ENCODE measurements around the gene ZBTB9.

ZBTB9 gene

DNA sequence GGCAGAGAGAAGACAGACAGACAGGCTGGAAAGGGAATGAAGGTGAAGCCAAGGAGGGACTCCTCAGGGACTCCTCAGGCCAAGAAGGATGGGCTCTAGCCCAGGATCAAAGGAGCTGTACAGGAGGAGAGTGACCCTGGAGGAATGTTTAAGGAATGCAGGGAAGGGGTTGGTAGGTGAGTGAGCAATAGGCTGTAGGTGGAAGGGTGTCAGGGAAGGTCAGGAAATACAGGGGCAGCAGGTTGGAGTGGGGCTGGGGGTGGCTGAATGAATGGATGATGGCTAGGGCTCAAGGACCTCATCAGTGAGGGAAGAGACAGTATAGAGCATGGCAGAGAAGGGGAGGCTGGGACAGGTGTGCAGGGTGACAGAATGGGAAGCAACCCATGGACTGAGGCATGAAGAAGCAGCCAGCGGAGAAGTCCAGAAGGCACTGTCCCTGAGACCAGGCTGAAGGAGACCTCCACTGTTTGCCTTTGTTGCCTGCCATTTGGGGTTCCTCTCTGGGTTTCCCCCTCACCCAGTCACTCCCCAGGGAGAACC is 21.3 kb upstream of the ZBTB9 start:
- DNase-seq: no peak

DNA sequence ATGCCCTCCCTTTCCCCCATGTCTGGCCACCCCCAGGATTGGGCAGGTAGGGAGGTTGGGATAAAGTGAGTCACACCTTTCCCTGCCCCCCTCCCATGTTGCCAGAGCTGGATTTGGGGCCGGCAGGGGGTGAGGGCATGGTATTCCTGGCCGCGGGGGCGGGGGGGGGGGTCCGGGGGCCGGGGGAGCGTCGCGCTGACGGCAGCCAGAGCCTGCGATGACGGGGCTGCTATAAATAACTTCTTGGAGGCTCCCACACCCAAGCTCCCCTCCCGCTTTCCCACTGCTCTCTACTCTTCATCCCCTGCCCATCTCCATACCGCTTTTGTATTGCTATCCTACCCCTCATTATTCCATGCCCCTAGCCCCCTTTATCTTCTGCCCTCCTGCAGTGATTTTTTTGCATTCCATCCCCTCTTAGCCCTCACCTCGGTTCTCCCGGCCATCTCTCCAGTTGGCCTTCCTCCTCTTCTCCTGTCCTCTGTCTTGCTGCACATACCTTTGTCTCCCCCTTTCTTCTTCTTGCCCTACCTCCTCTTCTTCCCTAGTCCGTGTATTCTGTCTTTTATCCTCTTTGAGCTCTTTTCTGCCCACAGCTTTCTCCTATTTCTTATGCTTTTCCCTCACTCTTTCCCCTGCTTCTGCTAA is 20.7 kb upstream of the ZBTB9 start:
- DNase-seq: no peak

DNA sequence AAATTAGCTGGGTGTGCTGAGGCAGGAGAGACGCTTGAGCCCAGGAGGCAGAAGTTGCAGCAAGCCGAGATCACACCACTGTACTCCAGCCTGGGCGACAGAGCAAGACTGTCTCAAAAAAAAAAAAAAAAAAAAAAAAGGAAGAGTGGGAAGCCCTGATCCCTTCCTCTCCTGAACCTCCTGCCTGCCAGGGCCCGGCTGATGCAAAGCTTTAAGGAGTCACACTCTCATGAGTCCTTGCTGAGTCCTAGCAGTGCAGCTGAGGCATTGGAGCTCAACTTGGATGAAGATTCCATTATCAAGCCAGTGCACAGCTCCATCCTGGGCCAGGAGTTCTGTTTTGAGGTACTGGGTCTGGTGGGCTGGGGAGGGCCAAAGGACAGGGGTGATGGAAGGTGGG is 19.4 kb upstream of the ZBTB9 start:
- no peak for DNase-seq

DNA sequence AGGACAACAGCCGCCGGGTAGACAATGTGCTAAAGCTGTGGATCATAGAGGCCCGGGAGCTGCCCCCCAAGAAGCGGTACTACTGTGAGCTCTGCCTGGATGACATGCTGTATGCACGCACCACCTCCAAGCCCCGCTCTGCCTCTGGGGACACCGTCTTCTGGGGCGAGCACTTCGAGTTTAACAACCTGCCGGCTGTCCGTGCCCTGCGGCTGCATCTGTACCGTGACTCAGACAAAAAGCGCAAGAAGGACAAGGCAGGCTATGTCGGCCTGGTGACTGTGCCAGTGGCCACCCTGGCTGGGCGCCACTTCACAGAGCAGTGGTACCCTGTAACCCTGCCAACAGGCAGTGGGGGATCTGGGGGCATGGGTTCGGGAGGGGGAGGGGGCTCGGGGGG is 16.7 kb upstream of the ZBTB9 start:
- DNase-seq: no peak

GRCh38 chr6:33438978-33439594 is 15.3 kb upstream of the ZBTB9 start:
- no peak for DNase-seq

GRCh38 chr6:33439956-33440648 is 14.3 kb upstream of the ZBTB9 start:
- DNase-seq: no peak

DNA sequence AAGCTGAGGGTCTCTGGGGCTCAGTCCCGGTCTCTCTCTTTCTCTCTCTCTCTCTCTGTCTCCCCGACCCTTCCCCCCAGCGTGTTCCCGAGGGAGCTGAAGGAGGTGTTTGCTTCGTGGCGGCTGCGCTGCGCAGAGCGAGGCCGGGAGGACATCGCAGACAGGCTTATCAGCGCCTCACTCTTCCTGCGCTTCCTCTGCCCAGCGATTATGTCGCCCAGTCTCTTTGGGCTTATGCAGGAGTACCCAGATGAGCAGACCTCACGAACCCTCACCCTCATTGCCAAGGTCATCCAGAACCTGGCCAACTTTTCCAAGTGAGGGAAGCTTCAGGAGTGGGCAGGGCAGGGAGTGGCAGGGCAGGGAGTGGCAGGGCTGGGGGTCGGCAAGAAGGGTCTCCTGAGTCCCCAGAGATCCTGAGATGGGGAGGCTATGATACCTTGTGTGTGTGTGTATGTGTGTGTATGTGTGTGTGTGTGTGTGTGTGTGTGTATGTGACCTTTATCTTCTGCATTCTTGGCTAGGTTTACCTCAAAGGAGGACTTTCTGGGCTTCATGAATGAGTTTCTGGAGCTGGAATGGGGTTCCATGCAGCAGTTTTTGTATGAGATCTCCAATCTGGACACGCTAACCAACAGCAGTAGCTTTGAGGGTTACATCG is 13.6 kb upstream of the ZBTB9 start:
- no peak for DNase-seq

DNA sequence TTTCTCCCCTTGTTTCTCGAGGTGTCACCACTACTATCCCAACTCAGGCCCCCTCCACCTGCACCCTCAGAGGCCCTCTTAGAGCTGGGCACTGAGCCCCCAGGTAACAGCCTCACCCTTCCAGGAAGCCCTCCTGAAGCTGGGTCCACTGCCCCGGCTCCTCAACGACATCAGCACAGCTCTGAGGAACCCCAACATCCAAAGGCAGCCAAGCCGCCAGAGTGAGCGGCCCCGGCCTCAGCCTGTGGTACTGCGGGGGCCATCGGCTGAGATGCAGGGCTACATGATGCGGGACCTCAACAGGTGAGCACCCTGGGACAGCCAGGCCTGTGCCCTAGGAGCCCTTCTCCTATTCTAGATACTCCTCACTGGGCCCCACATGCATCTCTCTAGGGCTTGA is 12.9 kb upstream of the ZBTB9 start:
- DNase-seq: no peak

DNA sequence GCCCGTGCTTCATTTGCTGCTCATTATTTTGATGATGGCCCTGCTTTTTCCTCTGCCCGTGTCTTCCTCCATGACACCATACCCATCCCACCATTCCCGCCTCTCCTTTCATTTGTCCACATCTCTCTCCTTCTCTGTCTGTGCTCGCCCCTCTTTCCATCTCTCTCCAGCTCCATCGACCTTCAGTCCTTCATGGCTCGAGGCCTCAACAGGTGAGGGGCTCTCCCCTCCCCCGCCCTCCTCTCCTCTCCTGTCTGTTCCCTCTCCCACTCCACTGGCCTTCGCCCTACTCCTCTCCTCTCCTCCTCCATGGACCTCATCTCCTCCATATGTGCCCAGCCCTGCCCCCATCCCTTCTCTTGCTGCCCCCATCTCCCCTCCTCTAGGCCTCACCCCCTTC is 12.1 kb upstream of the ZBTB9 start:
- DNase-seq: no peak

DNA sequence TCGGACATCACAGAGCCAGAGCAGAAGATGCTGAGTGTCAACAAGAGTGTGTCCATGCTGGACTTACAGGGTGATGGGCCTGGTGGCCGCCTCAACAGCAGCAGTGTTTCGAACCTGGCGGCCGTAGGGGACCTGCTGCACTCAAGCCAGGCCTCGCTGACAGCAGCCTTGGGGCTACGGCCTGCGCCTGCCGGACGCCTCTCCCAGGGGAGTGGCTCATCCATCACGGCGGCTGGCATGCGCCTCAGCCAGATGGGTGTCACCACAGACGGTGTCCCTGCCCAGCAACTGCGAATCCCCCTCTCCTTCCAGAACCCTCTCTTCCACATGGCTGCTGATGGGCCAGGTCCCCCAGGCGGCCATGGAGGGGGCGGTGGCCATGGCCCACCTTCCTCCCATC is 11.4 kb upstream of the ZBTB9 start:
- DNase-seq: no peak

GRCh38 chr6:33443619-33444504 is 10.5 kb upstream of the ZBTB9 start:
- DNase-seq: no peak

DNA sequence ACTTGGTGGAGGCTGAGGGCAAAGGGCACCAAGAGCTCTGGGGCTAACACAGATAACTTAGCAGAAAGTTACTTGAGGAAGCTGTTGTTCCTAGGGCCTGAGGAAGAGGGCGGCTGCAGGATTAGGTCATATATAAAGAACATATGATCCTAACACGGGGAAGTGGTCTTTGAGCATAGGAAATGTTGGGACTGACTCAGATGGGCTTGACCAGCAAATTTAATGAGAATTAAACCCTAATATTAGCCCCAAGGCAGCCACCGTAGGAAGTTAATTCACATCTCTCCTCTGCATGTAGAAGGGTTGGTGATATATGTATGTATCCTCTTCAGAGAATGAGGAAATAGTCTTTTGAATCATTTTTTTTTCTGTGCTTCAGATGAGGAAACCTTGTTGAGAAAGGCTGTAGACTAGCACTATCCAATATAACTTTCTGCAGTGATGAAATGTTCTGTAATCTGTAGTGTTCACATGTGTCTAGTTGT is 9.2 kb upstream of the ZBTB9 start:
- no peak for DNase-seq

DNA sequence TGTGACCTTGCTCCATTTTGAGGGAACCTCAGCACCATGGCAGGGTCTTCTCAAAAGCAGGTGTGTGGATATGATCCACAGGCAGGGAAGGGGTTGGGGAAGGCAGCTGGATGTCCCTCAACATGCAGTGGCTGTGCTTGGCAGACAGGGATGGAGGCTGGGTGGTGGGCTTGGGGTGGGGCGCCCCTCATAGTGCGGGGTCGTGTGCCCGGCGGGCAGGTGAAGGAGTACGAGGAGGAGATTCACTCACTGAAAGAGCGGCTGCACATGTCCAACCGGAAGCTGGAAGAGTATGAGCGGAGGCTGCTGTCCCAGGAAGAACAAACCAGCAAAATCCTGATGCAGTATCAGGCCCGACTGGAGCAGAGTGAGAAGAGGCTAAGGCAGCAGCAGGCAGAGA is 8.0 kb upstream of the ZBTB9 start:
- no peak for DNase-seq

GRCh38 chr6:33450434-33450833 is 3.9 kb upstream of the ZBTB9 start:
- DNase-seq: no peak

DNA sequence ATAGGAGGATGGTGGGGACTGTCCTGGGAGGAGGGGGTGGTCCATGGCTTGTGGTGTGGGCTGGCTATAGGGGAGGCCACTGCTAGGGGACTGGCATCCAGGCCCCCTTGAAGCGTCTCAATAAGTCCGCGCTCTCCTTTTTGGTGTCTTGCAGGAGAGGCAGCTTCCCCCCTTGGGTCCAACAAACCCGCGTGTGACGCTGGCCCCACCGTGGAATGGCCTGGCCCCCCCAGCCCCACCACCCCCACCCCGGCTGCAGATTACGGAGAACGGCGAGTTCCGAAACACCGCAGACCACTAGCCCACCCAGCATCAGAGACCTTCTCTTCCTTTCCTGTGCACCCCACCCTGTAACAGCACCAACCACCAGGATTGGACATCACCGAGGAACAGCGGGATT is 2.8 kb upstream of the ZBTB9 start:
- no peak for DNase-seq

DNA sequence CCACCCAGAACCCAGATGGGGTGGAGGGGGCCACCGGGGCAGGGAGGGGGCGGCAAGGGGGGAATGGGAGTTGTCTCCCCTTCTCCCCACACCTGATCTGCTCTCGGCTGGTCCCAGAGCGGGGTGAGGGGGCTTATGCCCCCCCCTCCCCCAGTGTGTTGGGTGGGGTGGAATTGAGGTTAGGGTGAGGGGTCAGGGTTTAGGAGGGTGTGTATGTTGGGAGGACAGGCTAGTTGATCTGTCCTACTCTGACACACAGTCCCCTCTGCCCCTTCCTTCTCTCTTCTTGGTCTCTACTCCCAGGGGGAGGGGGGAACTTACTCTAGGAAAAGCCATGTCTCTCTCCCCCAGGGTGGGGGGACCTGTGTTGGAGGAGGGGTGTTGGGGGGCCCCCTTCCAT is 1.9 kb upstream of the ZBTB9 start:
- DNase-seq: no peak

GRCh38 chr6:33453393-33454008 is 875 bp upstream of the ZBTB9 start:
- DNase-seq: no peak

GRCh38 chr6:33455051-33455450 is 675 bp downstream of the ZBTB9 start:
- no peak for DNase-seq

DNA sequence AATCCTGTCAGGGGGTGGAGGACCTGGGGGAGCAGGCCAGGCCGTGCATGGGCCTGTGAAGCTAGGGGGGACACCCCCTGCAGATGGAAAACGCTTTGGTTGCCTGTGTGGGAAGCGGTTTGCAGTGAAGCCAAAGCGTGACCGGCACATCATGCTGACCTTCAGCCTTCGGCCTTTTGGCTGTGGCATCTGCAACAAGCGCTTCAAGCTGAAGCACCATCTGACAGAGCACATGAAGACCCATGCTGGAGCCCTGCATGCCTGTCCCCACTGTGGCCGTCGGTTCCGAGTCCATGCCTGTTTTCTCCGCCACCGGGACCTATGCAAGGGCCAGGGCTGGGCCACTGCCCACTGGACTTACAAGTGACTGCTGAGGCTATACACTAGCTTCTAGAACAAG is 1.8 kb downstream of the ZBTB9 start:
- DNase-seq: no peak

GRCh38 chr6:33458676-33459075 is 4.3 kb downstream of the ZBTB9 start:
- no peak for DNase-seq

GRCh38 chr6:33459226-33459625 is 4.8 kb downstream of the ZBTB9 start:
- no peak for DNase-seq
